Mucosa of descending colon (tissue), 3 donors: ENCODE results near the gene SKOR2. TPM values are rescaled to one million over a fixed set of nuclear protein-coding genes. Genes with fewer than 3 reads are reported as not detected.
A peak's percentile ranks its signal among the peaks of the same experiment; 100 is the strongest.

ENCODE experiments used
- ATAC-seq: fragments of 200-7000 bp; cut with Tn5 transposase; one replicate; pipeline ENCODE4 v1.9.1; 2020; ENCODE audit warnings: mild to moderate bottlenecking, moderate library complexity
- DNase-seq, 3 donors: peaks; one replicate each; pipeline ENCODE4 v3.0.0-alpha.2; 2020
- H3K36me3 ChIP-seq: fragments of 200-600 bp; one replicate; pipeline ENCODE4 v1.8.0; 2021; ENCODE audit warnings: low read depth, mild to moderate bottlenecking
- H3K4me1 ChIP-seq: fragments of 200-600 bp; one replicate; pipeline ENCODE4 v1.8.0; 2021; ENCODE audit warnings: low read depth, mild to moderate bottlenecking
- H3K4me3 ChIP-seq: fragments of 200-600 bp; one replicate; pipeline ENCODE4 v1.8.0; 2021; ENCODE audit warnings: mild to moderate bottlenecking
- H3K9me3 ChIP-seq: fragments of 200-600 bp; one replicate; pipeline ENCODE4 v1.8.0; 2021; ENCODE audit warnings: mild to moderate bottlenecking
- intact Hi-C, 2 donors: fragments of 100-400 bp; cut with DNase I in 1 of 2; cut with micrococcal nuclease in 1 of 2; formaldehyde crosslinking; loops; one replicate each; pipeline versions ENCODE4 v1.11.0 to v1.11.1; 2022; cut with DNase I, micrococcal nuclease
- total RNA-seq, 3 donors: library from RNA; stranded (reverse); fragmentation: NEBNext Ultra II Directional in 2 of 3; extraction: Animal tissue kit (Norgen Biotek cat#: 25700) in 2 of 3; gene quantifications; one replicate each; pipeline versions ENCODE4 v1.2.1 to v1.2.4, GENCODE V29; 2021 to 2023
- TF ChIP-seq, protein P1 (sequence below): fragments of 200-600 bp; IDR thresholded peaks from one replicate; pipeline ENCODE4 v1.8.0; 2022; ENCODE audit warnings: antibody characterized with exemption, mild to moderate bottlenecking
- donor health status: DM: no; HTN: no; CAD: no; lungs with moderate emphysema.
- donor health status: DM: no; HTN: no; CAD: no.
- donor health status: DM: no; HTN: yes; CAD: no.

The SKOR2 gene
- total RNA-seq, 3 donors from 2014 or later = not detected

DNA sequence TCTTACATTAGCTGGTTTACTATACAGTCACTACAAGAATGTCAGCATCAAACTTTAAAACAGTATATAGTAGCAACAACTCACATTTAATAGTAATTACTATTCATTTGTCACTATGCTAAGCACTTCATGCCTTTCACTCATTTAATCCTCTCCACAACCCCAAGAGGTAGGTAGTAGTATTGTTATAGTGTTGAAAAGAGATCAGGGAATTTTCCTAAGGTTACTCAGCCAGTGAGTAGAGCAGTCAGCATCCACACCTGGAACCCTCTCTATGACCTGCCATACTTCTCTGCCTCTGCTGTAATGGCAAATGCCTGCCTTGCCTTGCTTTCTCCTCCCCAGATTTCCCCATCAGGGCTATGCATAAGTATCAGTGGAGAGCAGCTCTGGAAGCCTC, 24.8 kb downstream of the SKOR2 start:
- TF ChIP-seq, protein P1, sequence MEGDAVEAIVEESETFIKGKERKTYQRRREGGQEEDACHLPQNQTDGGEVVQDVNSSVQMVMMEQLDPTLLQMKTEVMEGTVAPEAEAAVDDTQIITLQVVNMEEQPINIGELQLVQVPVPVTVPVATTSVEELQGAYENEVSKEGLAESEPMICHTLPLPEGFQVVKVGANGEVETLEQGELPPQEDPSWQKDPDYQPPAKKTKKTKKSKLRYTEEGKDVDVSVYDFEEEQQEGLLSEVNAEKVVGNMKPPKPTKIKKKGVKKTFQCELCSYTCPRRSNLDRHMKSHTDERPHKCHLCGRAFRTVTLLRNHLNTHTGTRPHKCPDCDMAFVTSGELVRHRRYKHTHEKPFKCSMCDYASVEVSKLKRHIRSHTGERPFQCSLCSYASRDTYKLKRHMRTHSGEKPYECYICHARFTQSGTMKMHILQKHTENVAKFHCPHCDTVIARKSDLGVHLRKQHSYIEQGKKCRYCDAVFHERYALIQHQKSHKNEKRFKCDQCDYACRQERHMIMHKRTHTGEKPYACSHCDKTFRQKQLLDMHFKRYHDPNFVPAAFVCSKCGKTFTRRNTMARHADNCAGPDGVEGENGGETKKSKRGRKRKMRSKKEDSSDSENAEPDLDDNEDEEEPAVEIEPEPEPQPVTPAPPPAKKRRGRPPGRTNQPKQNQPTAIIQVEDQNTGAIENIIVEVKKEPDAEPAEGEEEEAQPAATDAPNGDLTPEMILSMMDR = no peak
- intact Hi-C loops = no loop called here
- Histone ChIP-seq H3K4me3 (no peak overlapping the region), H3K36me3 (no peaks in the 10 kb centered on the region), H3K9me3 (no peaks in the 10 kb centered on the region), H3K4me1 (no peaks in the 10 kb centered on the region)
- DNase-seq = no peak
- ATAC-seq = no peak

DNA sequence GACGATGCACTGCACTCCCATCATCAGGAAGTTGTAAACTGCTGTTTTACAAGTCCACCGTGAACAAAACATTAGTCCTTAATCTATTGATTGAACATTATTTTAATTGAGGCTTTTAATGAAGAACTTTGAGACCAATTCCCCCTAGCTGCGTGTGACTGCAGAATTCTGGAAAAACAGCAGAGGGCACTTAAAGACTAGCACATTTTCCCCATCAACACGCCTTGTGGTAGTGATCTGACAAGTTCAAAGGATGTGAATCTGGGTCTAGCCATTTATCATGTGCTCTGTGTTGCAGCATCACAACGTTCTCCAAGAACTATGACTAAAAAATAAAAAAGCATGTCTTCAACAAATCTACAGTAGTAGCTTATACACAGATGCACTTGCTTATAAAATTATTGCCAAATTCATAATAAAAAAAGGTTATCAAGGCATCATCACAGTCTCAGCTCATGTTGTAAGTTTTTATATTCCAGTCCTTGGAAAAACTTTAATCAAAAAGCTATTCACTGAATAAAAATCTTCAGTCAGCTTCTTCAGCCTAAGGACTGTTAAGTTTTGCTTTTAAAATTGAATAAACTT, 35.8 kb downstream of the SKOR2 start:
- no peaks in the 10 kb centered on the region for H3K36me3 ChIP-seq
- no peaks in the 10 kb centered on the region for H3K9me3 ChIP-seq
- H3K4me1 ChIP-seq = no peaks in the 10 kb centered on the region
- H3K4me3 ChIP-seq = no peak overlapping the region
- intact Hi-C loops = loop anchor here in 1 of 2 donors (5.0 kb wide), 1 partner anchor 537 kb away; no protein-coding TSS in a partner anchor
- TF ChIP-seq, protein P1 = no peak
- peak in 1 of 3 donors; percentile 14 for DNase-seq
- no peak for ATAC-seq

DNA sequence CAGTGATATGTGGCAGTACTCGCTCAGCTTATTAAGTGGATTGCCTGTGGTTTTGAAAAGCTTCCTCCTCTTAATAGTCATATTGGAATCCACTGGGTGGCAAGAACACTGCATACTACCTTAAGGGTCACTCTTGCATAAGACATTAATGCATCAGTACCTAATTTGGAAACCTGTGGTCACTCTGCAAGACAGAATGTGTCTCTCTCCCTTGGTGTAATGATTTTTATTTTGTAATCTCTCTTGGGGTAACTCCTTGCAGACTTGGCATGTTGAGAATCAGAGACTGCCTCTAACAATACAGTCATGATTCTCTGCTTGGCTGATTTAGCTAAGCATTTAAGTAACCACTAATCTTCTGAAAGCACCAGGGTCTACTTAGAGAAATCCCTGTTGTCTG, 42.3 kb downstream of the SKOR2 start:
- DNase-seq (no peak), ATAC-seq (no peak)
- no peaks in the 10 kb centered on the region for H3K36me3 ChIP-seq
- H3K4me1 ChIP-seq = no peaks in the 10 kb centered on the region
- H3K9me3 ChIP-seq = no peaks in the 10 kb centered on the region
- no peak overlapping the region for H3K4me3 ChIP-seq
- intact Hi-C loops = no loop called here
- TF ChIP-seq, protein P1 = no peak

DNA sequence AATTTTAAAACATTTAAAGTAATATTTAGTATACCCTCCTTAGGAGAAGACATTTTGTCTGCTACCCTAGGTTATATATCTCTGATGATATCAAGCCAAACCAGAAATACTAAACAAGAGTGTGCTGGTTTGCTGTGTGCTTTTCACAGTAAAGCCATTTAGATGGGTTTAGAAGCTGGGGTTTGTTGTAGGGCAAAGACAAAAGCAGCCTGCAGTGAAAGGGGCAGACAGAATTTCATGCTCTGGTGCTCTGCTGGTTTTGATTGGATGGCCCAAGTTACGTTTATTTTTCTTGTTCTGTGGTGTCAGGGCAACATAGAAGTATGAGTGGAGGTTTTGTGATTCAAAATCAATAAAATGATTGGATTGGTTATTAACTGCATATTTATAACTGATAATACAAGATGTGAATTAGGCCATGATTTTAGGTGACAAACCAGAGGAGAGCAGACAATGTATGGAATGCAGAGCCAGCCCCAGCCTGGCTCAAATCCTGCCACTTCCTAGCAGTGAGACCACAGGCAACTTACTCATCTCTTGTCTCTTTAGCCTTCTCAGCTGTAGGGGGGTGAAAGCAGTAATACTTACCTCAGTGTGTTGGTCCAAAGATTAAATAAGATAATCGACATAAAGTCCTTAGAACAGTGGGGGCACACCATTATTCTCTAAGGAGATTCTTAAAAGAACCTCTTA, 44.4 kb downstream of the SKOR2 start:
- Histone ChIP-seq H3K36me3 (no peaks in the 10 kb centered on the region), H3K4me3 (no peak overlapping the region), H3K9me3 (no peaks in the 10 kb centered on the region), H3K4me1 (no peaks in the 10 kb centered on the region)
- TF ChIP-seq, protein P1 = no peak
- no peak for DNase-seq
- intact Hi-C loops = no loop called here
- no peak for ATAC-seq

DNA sequence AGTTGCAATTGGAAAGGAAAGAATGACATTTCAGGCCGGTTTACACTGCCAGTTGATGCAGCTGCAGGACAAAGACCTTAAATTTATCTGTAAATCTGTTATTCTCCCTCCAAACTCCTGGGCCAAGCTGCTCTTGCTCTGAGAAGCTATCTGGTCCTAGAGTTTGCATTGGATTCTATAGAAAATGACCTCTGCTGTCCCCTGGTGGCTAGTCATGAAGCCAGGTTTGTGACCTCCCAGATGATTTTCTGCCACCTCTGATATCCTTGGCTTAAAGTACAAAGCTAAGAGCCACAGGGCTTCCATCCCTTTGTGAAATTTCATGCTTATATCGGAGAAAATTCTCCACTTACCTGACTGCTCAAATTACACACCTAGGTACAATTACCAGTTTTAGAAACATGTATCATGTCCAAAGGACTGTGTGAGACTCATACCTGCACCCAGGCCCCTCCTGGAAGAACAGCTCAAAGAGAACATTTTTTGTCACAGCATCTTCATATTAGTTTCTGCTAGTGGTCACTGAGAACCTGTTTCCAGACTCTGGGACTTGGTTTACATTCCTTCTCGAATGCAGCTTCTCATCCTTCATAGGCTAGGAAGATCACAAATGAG, 46.4 kb downstream of the SKOR2 start:
- no peaks in the 10 kb centered on the region for H3K36me3 ChIP-seq
- peak in 2 of 3 donors; percentile 24 to 75 for DNase-seq
- no peak overlapping the region for H3K4me3 ChIP-seq
- ATAC-seq = peak; percentile 62
- TF ChIP-seq, protein P1 = peak; percentile 54
- no peaks in the 10 kb centered on the region for H3K9me3 ChIP-seq
- H3K4me1 ChIP-seq = no peaks in the 10 kb centered on the region
- intact Hi-C loops = no loop called here
